ENCODE measurements around the gene KCND3.
"Not testable (repeated sequence)": the region's sequence is repeated elsewhere in the genome, so short reads cannot be mapped to it uniquely, and the experiment has no call there.

Gene KCND3

DNA sequence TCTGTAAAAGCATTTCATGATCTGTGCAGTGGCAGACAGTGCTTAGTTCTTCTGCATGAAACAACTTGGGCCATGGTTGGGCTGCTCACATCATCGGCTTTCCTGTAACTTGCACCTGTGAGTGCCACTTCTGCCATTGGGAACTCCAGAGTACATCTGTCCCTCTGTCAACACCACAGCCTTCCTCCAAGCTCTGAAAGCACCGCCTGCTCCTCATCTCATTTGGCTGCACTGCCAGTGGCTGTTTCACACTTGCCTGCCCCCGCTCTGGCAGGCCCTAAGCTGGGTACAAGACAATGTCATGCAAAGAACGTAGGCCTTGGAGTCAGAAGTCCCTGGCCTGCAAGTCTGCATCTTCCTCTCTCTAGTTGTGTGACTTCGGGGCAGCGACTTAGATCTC lies 187.4 kb downstream of the KCND3 start:
- DNase-seq, result no peak

- no peak for DNase-seq
Measured at GRCh38 chr1:111801071-111801850, 188.2 kb downstream of the KCND3 start.

DNA sequence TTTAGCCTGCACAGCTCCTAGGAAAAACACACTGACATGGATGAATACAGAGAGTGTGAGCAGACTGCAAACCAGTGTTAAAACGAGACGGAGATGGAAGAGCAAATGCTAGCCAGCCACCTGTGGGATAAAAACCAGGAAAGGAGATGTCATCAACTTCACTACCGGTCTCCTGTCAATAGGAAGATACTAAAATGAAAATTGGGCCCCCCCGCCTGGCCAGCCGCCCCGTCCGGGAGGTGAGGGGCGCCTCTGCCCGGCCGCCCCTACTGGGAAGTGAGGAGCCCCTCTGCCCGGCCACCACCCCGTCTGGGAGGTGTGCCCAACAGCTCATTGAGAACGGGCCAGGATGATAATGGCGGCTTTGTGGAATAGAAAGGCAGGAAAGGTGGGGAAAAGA lies 189.7 kb downstream of the KCND3 start:
- DNase-seq, result not testable (repeated sequence)

- no peak for DNase-seq
Measured at GRCh38 chr1:111798580-111798979, 190.9 kb downstream of the KCND3 start.

DNA sequence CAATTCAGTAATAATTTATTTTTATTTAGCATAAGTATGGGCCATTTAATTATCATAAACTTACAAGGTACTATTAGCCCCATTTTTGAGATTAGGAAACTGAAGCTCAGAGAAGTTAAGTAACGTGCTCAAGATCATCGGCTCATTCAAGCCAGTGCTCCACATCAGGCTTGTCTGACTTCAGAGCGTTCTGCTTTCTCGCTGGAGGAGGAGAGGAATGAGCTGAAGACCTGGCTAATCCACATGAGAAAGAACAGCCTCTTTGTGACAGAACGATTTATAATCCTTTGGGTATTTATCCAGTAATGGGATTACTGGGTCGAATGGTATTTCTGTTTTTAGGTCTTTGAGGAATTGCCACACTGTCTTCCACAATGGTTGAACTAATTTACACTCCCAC lies 194.1 kb downstream of the KCND3 start:
- DNase-seq, result no peak

GRCh38 chr1:111793923-111794322 lies 195.5 kb downstream of the KCND3 start:
- no peak for DNase-seq

DNA sequence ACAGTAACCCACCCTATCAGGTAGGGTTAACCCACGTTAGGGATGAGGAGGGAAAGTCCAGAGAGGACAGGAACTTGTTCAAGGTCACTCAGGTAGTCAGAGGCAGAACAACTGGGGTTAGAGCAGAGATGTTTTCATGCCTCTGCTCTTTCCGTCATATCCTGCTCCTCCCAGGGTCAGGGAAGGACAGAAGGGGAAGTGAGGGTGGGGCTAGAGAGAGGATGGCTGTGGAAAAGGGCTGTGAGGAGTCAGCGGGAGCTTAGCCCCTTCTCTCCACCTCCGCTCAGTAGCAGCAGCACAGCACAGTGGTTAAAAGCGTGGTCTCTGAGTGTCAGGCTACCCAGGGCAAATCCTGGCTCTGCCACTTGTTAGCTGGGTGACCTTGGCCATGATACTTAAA lies 197.2 kb downstream of the KCND3 start:
- DNase-seq, result no peak

- no peak for DNase-seq
Measured at GRCh38 chr1:111791776-111792175, 197.7 kb downstream of the KCND3 start.

- DNase-seq, result no peak
Measured at GRCh38 chr1:111789666-111790316, 199.7 kb downstream of the KCND3 start.

DNA sequence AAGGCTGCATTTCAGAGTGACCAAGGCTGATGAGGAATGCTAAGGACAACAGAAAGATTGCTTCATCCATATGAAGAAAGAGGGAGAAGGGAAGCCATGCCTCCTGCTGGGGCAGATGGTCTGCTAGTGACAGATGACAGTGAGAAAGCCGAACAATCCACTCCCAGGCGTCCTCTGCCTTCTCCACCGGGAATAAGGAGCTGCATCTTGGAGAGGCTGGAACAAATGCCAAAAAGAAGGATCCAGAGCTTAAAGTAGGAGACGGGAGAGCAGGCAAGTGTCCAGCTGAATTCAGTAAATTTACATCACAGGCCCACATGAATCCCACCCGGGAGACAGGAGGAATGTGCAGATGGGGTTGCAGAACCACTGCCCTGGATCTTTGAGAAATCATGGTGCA lies 200.3 kb downstream of the KCND3 start:
- DNase-seq, result peak; percentile 38

DNA sequence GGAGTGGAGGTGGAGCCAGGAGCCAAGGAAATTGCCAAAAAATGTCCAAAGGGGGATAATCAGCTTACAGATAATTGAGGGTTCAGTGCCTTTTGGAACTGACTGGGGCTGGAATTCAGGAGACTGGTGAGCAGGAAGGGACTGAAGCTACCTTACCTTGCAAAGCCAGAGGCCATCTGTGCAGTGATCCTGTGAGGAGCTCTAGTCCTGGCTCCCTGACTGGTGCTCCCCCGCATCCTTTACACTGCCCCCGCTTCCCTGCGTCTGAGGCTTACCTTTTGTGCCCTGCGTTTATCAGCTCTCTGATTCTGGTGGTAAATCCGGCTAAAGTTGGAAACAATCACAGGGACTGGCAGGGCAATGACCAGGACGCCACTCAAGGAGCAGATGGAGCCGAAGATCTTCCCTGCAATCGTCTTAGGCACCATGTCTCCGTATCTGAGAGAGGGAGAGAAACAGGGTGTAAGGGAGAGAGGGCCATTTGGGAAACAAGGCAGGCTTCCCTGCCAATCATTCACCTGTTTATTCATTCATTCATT lies 202.7 kb downstream of the KCND3 start:
- no peak for DNase-seq

DNA sequence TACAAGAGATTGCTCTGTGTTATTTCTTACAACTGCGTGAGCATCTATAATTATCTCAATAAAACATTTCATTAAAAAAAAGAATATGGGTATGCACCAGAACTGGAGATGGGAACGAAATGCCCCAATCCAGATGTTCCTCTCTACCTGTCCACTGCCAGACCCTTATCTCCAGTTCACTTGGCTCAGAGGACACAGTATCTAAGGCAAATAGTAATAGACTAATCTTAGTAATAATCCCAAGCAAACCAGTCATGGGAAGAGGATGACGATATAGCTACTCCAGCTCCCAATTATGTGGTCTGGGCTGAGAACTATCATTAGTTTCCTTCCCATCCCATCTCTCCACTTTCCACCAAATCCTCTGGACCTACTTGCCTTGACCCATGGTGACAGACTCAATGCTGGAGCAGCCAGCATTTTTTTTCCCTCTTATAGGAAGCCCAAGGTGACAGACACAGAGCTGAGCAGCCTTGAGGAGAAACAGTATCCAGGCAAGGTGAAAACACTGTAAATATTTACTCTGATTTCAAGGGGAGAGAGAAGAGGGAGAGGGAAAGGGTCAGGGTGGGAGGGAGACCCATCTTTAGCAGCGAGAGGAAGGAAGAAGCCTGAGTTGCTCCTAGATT lies 205.1 kb downstream of the KCND3 start:
- DNase-seq, result no peak

DNA sequence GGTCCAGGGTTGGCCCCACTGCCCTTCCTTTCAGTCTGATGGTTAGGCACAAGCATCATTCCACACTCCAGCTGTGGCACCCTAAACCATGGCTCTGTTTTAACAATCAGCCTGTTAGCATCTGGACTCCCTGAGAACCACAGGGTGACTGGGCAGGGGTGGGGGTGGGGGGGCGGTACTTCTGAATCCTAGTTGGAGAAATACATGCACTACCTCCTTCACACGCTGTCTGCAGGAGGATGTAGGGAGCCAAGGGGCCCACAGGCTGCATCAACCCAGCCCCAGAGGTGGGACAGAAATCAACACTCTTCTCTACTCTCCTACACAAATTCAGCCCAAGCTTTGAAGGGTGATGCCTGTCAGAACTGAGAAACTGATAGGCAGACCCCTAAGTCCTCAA lies 209.9 kb downstream of the KCND3 start:
- no peak for DNase-seq

- DNase-seq, result no peak
Measured at GRCh38 chr1:111778541-111779051, 210.9 kb downstream of the KCND3 start.

DNA sequence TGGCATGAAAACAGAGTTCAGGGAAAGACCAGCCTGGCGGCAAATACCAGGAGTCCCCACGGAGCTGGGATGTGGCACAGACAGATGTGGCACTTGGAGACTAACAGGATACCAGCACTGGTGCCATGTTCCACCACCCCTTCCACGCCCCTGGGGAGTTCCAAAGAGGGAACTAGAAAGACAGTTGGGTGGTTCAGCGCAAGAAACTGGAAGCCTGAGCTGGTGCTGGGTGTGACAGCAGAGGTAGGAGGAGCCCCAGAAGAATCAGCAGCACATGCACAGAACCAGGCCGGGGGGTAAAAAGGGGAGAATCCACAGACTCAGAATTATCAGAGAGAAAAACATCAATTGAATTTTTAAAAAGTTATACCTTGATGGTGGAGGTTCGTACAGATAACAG lies 211.4 kb downstream of the KCND3 start:
- DNase-seq, result no peak

GRCh38 chr1:111777301-111777700 lies 212.2 kb downstream of the KCND3 start:
- DNase-seq, result no peak

- DNase-seq, result no peak
Measured at GRCh38 chr1:111776861-111777260, 212.6 kb downstream of the KCND3 start.

- no peak for DNase-seq
Measured at GRCh38 chr1:111776391-111776790, 213.1 kb downstream of the KCND3 start.

DNA sequence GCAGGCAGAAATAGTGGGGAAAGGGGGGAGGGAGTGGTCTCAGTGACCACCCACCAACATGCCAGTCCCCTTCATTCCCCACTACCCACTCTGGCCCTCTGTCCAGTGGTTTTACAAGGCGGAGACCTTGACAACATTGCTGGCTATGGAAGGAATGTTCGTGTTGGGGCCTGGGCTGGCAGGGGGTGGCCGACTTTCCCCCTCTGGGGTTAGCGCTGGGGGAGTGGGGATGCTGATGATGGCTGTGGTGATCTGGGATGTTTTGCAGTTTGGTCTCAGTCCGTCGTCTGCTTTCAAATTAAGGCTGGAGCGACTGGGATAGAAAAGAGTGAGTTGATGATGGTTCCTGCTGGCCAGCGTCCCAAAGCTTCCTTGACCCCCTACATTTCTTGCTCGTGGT lies 213.5 kb downstream of the KCND3 start:
- DNase-seq, result no peak

GRCh38 chr1:111770916-111771315 lies 218.6 kb downstream of the KCND3 start:
- no peak for DNase-seq

- DNase-seq, result peak; percentile 28
Measured at GRCh38 chr1:111769517-111770146, 219.8 kb downstream of the KCND3 start.

- no peak for DNase-seq
Measured at GRCh38 chr1:111768625-111769024, 220.8 kb downstream of the KCND3 start.

- no peak for DNase-seq
Measured at GRCh38 chr1:111768023-111768422, 221.4 kb downstream of the KCND3 start.
